H9 (cell line): ENCODE measurements around the gene NEUROG1. TPM values are rescaled to one million over a fixed set of nuclear protein-coding genes. Genes with fewer than 3 reads are reported as not detected.

Source experiments
- DNase-seq: peaks from one replicate; pipeline ENCODE4 v3.0.0-alpha.2; 2017
- H2AFZ ChIP-seq: one replicate; pipeline ENCODE4 v1.6.1; 2013; ENCODE audit warnings: mild to moderate bottlenecking, low read length, control low read depth, moderate library complexity
- H2AK5ac ChIP-seq: 2 replicates; pipeline ENCODE4 v1.6.1; 2013; ENCODE audit warnings: low read length, control low read depth, mixed read lengths; ENCODE audit not compliant: insufficient read length
- H2BK120ac ChIP-seq: one replicate; pipeline ENCODE4 v1.6.1; 2013; ENCODE audit warnings: low read depth, mild to moderate bottlenecking, low read length, control low read depth, inconsistent platforms; ENCODE audit not compliant: poor library complexity, severe bottlenecking
- H2BK12ac ChIP-seq: 2 replicates; pipeline ENCODE4 v1.6.1; 2013; ENCODE audit warnings: low read length, control low read depth, mixed read lengths, low read depth; ENCODE audit not compliant: insufficient read length
- H2BK15ac ChIP-seq: 2 replicates; pipeline ENCODE4 v1.6.1; 2013; ENCODE audit warnings: low read depth, low read length, control low read depth
- H2BK20ac ChIP-seq: one replicate; pipeline ENCODE4 v1.6.1; 2013; ENCODE audit warnings: low read depth, mild to moderate bottlenecking, low read length, control low read depth, inconsistent platforms; ENCODE audit not compliant: poor library complexity, severe bottlenecking
- H2BK5ac ChIP-seq: 2 replicates; pipeline ENCODE4 v1.6.1; 2013; ENCODE audit warnings: low read length, control low read depth, mixed read lengths; ENCODE audit not compliant: insufficient read length
- H3K14ac ChIP-seq: 2 replicates; pipeline ENCODE4 v1.6.1; 2013; ENCODE audit warnings: low read length, control low read depth; ENCODE audit not compliant: insufficient read depth
- H3K18ac ChIP-seq: 2 replicates; pipeline ENCODE4 v1.6.1; 2013; ENCODE audit warnings: low read depth, mild to moderate bottlenecking, mixed read lengths, low read length, control low read depth; ENCODE audit not compliant: insufficient read length
- H3K23ac ChIP-seq: 2 replicates; pipeline ENCODE4 v1.6.1; 2013; ENCODE audit warnings: low read length, control low read depth, mixed read lengths, low read depth; ENCODE audit not compliant: insufficient read length
- H3K23me2 ChIP-seq: 2 replicates; pipeline ENCODE4 v1.6.1; 2013; ENCODE audit warnings: low read depth, mild to moderate bottlenecking, mixed read lengths, low read length, control low read depth; ENCODE audit not compliant: insufficient read length, poor library complexity, severe bottlenecking
- H3K27ac ChIP-seq: 2 replicates; pipeline ENCODE4 v1.5.1; 2013; ENCODE audit warnings: low read length, control low read depth, mixed read lengths, low read depth; ENCODE audit not compliant: insufficient read length
- H3K27me3 ChIP-seq: 2 replicates; pipeline ENCODE4 v1.6.1; 2013; ENCODE audit warnings: low read length, control low read depth, inconsistent platforms; ENCODE audit not compliant: insufficient read depth
- H3K4ac ChIP-seq: 2 replicates; pipeline ENCODE4 v1.6.1; 2013; ENCODE audit warnings: low read depth, mild to moderate bottlenecking, control low read depth, inconsistent platforms, low read length, moderate library complexity
- H3K4me1 ChIP-seq: 2 replicates; pipeline ENCODE4 v1.6.1; 2013; ENCODE audit warnings: low read length, control low read depth, inconsistent platforms; ENCODE audit not compliant: insufficient read depth
- H3K4me2 ChIP-seq: 2 replicates; pipeline ENCODE4 v1.6.1; 2013; ENCODE audit warnings: low read length, control low read depth, mixed read lengths; ENCODE audit not compliant: insufficient read length, insufficient read depth
- H3K56ac ChIP-seq: 2 replicates; pipeline ENCODE4 v1.6.1; 2013; ENCODE audit warnings: low read depth, mild to moderate bottlenecking, mixed read lengths, low read length, control low read depth; ENCODE audit not compliant: insufficient read length
- H3K79me1 ChIP-seq: 2 replicates; pipeline ENCODE4 v1.6.1; 2013; ENCODE audit warnings: low read depth, mild to moderate bottlenecking, moderate library complexity, low read length, control low read depth, inconsistent platforms; ENCODE audit not compliant: insufficient read depth, poor library complexity, severe bottlenecking
- H3K79me2 ChIP-seq: 2 replicates; pipeline ENCODE4 v1.6.1; 2013; ENCODE audit warnings: low read length, control low read depth, inconsistent platforms; ENCODE audit not compliant: insufficient read depth
- H3K9ac ChIP-seq: 2 replicates; pipeline ENCODE4 v1.6.1; 2013; ENCODE audit warnings: low read length, control low read depth, mixed read lengths; ENCODE audit not compliant: insufficient read length; ENCODE audit errors: extremely low read depth
- H3K9me3 ChIP-seq: one replicate; pipeline ENCODE4 v1.6.1; 2013; ENCODE audit warnings: low read depth, low read length, inconsistent platforms; ENCODE audit not compliant: control insufficient read depth
- H3T11ph ChIP-seq: one replicate; pipeline ENCODE4 v1.6.1; 2013; ENCODE audit warnings: mild to moderate bottlenecking, low read length, control low read depth, inconsistent platforms
- H4K20me1 ChIP-seq: one replicate; pipeline ENCODE4 v1.6.1; 2013; ENCODE audit not compliant: control insufficient read depth, insufficient read length, insufficient read depth
- H4K5ac ChIP-seq: 2 replicates; pipeline ENCODE4 v1.6.1; 2013; ENCODE audit warnings: low read depth, mild to moderate bottlenecking, mixed read lengths, low read length, control low read depth; ENCODE audit not compliant: insufficient read length
- H4K8ac ChIP-seq: replicated peaks from 2 replicates; pipeline ENCODE4 v1.6.1; 2013; ENCODE audit warnings: low read length, control low read depth, mixed read lengths, low read depth; ENCODE audit not compliant: insufficient read length
- H4K91ac ChIP-seq: 2 replicates; pipeline ENCODE4 v1.6.1; 2013; ENCODE audit warnings: low read depth, mild to moderate bottlenecking, moderate library complexity, mixed read lengths, low read length, control low read depth; ENCODE audit not compliant: insufficient read length
- H3K27ac Mint-ChIP-seq, 3 experiments: 2 replicates in 2 of 3; 3 replicates in 1 of 3; pipeline ENCODE4 v1.8.0; 2020 to 2021; ENCODE audit warnings: mixed read lengths in 3 of 3, mild to moderate bottlenecking in 1 of 3, moderate library complexity in 1 of 3
- H3K27me3 Mint-ChIP-seq: 2 replicates; pipeline ENCODE4 v1.8.0; 2021; ENCODE audit warnings: low read depth, mild to moderate bottlenecking, moderate library complexity, mixed read lengths
- H3K36me3 Mint-ChIP-seq, 3 experiments: 2 replicates in 2 of 3; 3 replicates in 1 of 3; pipeline ENCODE4 v1.8.0; 2020 to 2021; ENCODE audit warnings: low read depth in 3 of 3, mixed read lengths in 3 of 3; ENCODE audit not compliant: insufficient read depth in 1 of 3
- H3K4me1 Mint-ChIP-seq, 2 experiments: 2 replicates each; pipeline ENCODE4 v1.8.0; 2020; ENCODE audit warnings: mixed read lengths in 2 of 2
- H3K4me3 Mint-ChIP-seq, 2 experiments: 2 replicates in 1 of 2; 3 replicates in 1 of 2; pipeline ENCODE4 v1.8.0; 2020 to 2021; ENCODE audit warnings: mild to moderate bottlenecking in 2 of 2, mixed read lengths in 2 of 2, moderate library complexity in 1 of 2
- H3K9me3 Mint-ChIP-seq, 2 experiments: 2 replicates in 1 of 2; 3 replicates in 1 of 2; pipeline ENCODE4 v1.8.0; 2020; ENCODE audit warnings: mild to moderate bottlenecking in 2 of 2, mixed read lengths in 2 of 2, moderate library complexity in 1 of 2
- WGBS: extraction: QIAGEN DNeasy Blood & Tissue Kit; methylation state at CpG from one replicate; pipeline ENCODE4 v1.1.7; 2013; ENCODE audit warnings: missing lambda C conversion rate, low lambda C conversion rate, mixed read lengths; ENCODE audit not compliant: insufficient read length; ENCODE audit errors: extremely low coverage; 5-methylcytosine and 5-hydroxymethylcytosine counted together
- total RNA-seq: library from RNA; stranded (reverse); gene quantifications from 2 replicates; pipeline ENCODE4 v1.2.1, GENCODE V29; 2021
- TF ChIP-seq, protein P1 (sequence below): fragments of 200-600 bp; sonication (generic); conservative IDR thresholded peaks from 3 replicates; pipeline ENCODE4 v1.8.0; 2021; ENCODE audit warnings: antibody characterized with exemption, mild to moderate bottlenecking

The NEUROG1 gene
- total RNA-seq, 1 experiment from 2014 or later: not detected

- H3T11ph ChIP-seq: no peak overlapping the region
- no peak overlapping the region for H3K23ac ChIP-seq
- H3K79me1 ChIP-seq: no peaks in the 10 kb centered on the region
- H3K14ac ChIP-seq: no peak overlapping the region
- Mint-ChIP-seq H3K9me3 (peaks cover 0 to 2% of the 10 kb centered on the region in 2 experiments; a peak in 1 of 5 replicates), H3K36me3 (no peaks in the 10 kb centered on the region), H3K27me3 (peaks cover 91% of the 10 kb centered on the region), H3K4me3 (no peak overlapping the region), H3K4me1 (peaks cover 7 to 14% of the 10 kb centered on the region in 2 experiments), H3K27ac (no peak overlapping the region)
- H3K4ac ChIP-seq: no peak overlapping the region
- H3K56ac ChIP-seq: no peak overlapping the region
- WGBS: no CpG with 5 or more reads among the region's 3 CpGs
- H3K4me1 ChIP-seq: no peaks in the 10 kb centered on the region
- no peak overlapping the region for H2BK20ac ChIP-seq
- H3K9ac ChIP-seq: no peak overlapping the region
- no peak overlapping the region for H2BK120ac ChIP-seq
- H2BK5ac ChIP-seq: no peak overlapping the region
- peaks cover 9% of the 10 kb centered on the region; the same call in 1 of the 2 replicates for H3K27me3 ChIP-seq
- no peak for DNase-seq
- no peaks in the 10 kb centered on the region for H4K20me1 ChIP-seq
- H2AFZ ChIP-seq: no peak overlapping the region
- H3K18ac ChIP-seq: no peak overlapping the region
- H2BK12ac ChIP-seq: no peak overlapping the region
- H4K5ac ChIP-seq: no peak overlapping the region
- H4K91ac ChIP-seq: no peak overlapping the region
- TF ChIP-seq, protein P1, sequence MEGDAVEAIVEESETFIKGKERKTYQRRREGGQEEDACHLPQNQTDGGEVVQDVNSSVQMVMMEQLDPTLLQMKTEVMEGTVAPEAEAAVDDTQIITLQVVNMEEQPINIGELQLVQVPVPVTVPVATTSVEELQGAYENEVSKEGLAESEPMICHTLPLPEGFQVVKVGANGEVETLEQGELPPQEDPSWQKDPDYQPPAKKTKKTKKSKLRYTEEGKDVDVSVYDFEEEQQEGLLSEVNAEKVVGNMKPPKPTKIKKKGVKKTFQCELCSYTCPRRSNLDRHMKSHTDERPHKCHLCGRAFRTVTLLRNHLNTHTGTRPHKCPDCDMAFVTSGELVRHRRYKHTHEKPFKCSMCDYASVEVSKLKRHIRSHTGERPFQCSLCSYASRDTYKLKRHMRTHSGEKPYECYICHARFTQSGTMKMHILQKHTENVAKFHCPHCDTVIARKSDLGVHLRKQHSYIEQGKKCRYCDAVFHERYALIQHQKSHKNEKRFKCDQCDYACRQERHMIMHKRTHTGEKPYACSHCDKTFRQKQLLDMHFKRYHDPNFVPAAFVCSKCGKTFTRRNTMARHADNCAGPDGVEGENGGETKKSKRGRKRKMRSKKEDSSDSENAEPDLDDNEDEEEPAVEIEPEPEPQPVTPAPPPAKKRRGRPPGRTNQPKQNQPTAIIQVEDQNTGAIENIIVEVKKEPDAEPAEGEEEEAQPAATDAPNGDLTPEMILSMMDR: no peak
- H3K4me2 ChIP-seq: no peak overlapping the region
- no peaks in the 10 kb centered on the region for H3K9me3 ChIP-seq
- H3K27ac ChIP-seq: no peak overlapping the region
- H2BK15ac ChIP-seq: no peak overlapping the region
- no peak overlapping the region for H4K8ac ChIP-seq
- H2AK5ac ChIP-seq: no peak overlapping the region
- no peaks in the 10 kb centered on the region for H3K79me2 ChIP-seq
- no peaks in the 10 kb centered on the region for H3K23me2 ChIP-seq
Measured at GRCh38 chr5:135504376-135504775, 31.4 kb downstream of the NEUROG1 start.
